ENCODE data around the gene C1QTNF1. TPM values are rescaled to one million over a fixed set of nuclear protein-coding genes. Genes with fewer than 3 reads are reported as not detected.
A peak's percentile ranks its signal among the peaks of the same experiment; 100 is the strongest.

Gene C1QTNF1
- total and polyA plus RNA-seq, 2 donors (not counting 3 experiments of a cell fraction or from before 2014, with no cell fraction given), result 2.5 to 4.0 TPM

- Histone ChIP-seq H3K4me3 (replicated peaks in 1 of 3; ENCODE audit: insufficient read depth in 1 of 3, low read depth in 1 of 3, low read length in 3 of 3) (no peak overlapping the region), H2AFZ (ENCODE audit: low read depth, low read length) (no peak overlapping the region), H3K9me3 (replicated peaks; ENCODE audit: control insufficient read depth, insufficient read depth, low read length) (no peaks in the 10 kb centered on the region), H3K79me2 (ENCODE audit: control insufficient read depth, insufficient read depth, low read length) (peaks cover 26% of the 10 kb centered on the region), H3K9ac (replicated peaks; ENCODE audit: extremely low read depth, insufficient read depth, low read length) (no peak overlapping the region), H3K36me3 (ENCODE audit: control insufficient read depth in 2 of 2, extremely low read depth in 1 of 2, insufficient read depth in 2 of 2, low read length in 2 of 2) (peaks cover 8 to 37% of the 10 kb centered on the region in 2 experiments), H4K20me1 (replicated peaks; ENCODE audit: control insufficient read depth, extremely low read depth, insufficient read depth, low read length) (no peaks in the 10 kb centered on the region), H3K9me1 (replicated peaks; ENCODE audit: control insufficient read depth, extremely low read depth, insufficient read depth, low read length) (no peaks in the 10 kb centered on the region), H3K4me2 (ENCODE audit: insufficient read depth, low read length) (no peak overlapping the region), H3K4me1 (ENCODE audit: control insufficient read depth, extremely low read depth, insufficient read depth, low read length) (peaks cover 26% of the 10 kb centered on the region), H3K27me3 (ENCODE audit: control insufficient read depth in 2 of 2, insufficient read depth in 2 of 2, low read length in 2 of 2) (no peaks in the 10 kb centered on the region), H3K27ac (ENCODE audit: insufficient read depth, low read depth, low read length) (no peak overlapping the region)
- DNase-seq (ENCODE audit: low read depth, low spot score) (no peak), FAIRE-seq (no peak)
- intact Hi-C loops (cut with micrococcal nuclease) (loop anchor here (2.0 kb wide), 1 partner anchor 17 kb away; the partner anchor contains the start of gene CANT1), dilution Hi-C loops (cut with MboI; ENCODE audit: extremely low pct_ligation_motif_present, low sequenced_read_pairs) (no loop called here)
- no peak for TF ChIP-seq FOS (IDR thresholded peaks at IDR 0.05; ENCODE audit: borderline replicate concordance, insufficient read depth, low read length)
- TF ChIP-seq MYC (IDR thresholded peaks at IDR 0.05; ENCODE audit: low read depth, low read length), result no peak
- TF ChIP-seq POLR2A (IDR thresholded peaks at IDR 0.05; ENCODE audit: low read depth, low read length), result no peak
- TF ChIP-seq CTCF (IDR thresholded peaks at IDR 0.05; ENCODE audit: extremely low read depth in 1 of 2, insufficient read depth in 1 of 2, low read depth in 1 of 2, low read length in 2 of 2), result no peak
- BruUV-seq (replicated peaks), result TSS peak; percentile 30
- ChIA-PET CTCF (interaction anchor here (1.0 kb wide), 1 partner anchor 109 kb away, joined by 3 read pairs; no protein-coding TSS in a partner anchor), POLR2A (no interaction called here)
Measured at GRCh38 chr17:78991906-78992532, 31.9 kb upstream of the C1QTNF1 start.
